KG1 (cell line): ENCODE results near the gene STK11IP.

Source experiments
- DNase-seq: peaks from one replicate; lab custom pipeline; 2025; lab: John Stamatoyannopoulos, UW

The STK11IP gene

GRCh38 chr2:219562049-219563020 is 35.3 kb upstream of the STK11IP start:
- no peak for DNase-seq

DNA sequence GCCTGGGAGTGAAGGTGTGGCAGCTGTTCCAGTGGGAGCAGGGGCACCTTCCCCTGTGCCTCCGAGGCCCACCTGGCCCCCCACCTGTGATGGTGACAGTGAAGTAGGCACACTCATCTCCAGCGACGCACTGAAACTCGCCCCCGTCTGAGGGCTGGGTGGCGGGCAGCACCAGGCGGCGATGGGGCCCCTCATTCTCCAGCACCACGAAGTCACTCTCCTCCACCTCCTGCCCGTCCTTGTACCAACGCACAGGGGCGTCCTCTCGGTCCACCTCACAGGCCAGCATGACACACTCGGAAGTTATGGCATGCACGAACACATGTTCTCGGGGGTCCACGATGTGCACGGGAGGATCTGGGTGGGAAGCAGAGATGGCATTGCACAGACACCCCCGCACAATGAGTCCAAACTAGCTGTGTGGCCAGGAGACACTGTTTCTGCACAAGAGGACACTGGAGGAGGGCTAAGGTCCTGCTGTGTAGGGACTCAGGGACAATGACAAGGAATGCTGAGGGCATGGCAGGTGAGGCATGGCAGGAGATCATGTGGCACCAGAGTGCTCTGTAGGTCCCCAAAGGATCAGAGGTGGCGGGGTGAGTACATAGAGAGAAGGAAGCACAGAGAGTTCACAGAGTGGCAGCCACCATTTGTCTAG is 34.3 kb upstream of the STK11IP start:
- DNase-seq = no peak

DNA sequence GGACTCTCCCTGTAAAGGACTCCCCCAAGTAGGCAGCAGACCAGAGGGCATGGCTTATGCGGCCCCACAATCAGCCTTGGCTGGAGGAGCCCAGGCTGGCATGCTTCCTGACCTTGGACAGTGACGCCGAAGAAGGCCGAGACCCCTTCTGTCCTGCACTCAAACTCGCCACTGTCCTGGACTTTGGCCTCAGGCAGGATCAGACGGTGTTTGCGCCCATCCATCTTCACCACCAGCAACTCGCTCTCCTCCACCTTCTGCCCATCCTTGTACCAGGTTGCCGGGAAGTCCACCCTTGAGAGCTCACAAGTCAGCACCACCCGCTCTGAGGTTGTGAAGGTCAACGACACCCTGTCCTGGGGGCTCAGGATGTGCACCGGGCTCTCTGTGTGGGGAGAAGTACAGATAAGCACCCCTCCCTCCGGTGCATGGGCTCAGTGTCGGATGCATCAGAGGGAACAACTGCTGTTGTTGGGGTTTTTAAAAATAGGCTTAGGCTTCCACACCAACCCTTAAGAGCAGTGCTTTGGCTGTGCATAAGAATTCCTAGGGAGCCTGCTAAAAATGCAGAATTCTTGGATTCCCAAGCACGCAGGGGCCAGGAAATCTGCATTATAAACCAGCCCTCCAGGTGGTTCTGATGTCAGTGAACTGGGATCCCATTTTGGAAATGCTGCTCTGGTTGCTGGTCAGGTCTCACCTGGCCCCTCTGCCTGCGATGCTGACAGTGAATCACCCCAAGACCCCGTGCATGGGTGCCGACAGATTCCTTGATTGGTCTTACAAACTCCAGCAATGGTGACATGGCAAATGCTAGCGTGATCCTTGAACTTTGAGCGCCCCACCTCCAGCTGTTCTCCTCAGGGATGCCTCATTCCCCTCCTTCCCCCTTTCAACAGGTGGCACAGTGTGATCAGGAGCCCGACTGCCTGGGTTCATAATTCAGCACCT is 32.3 kb upstream of the STK11IP start:
- DNase-seq = no peak

DNA sequence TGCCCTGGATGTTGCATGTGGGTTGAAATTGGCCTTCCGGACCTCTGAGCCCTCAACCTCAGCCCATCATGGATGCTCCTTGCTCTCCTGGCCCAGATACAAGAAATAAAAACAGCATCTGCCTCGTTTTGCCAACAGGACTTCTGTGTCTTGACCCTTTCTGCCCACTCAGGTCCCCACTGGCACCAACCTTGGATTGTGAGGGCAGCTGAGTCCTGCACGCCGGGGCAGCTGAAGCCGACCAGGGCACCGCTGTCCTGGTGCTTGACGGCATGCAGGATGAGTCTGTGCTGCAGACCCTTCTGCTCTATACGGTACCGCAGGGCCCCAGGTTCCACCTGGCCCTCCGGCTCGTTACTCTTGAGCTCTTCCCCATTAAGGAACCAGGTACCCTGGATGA is 31.0 kb upstream of the STK11IP start:
- no peak for DNase-seq

GRCh38 chr2:219567131-219567530 is 30.5 kb upstream of the STK11IP start:
- no peak for DNase-seq

GRCh38 chr2:219567791-219568361 is 29.8 kb upstream of the STK11IP start:
- DNase-seq = no peak

DNA sequence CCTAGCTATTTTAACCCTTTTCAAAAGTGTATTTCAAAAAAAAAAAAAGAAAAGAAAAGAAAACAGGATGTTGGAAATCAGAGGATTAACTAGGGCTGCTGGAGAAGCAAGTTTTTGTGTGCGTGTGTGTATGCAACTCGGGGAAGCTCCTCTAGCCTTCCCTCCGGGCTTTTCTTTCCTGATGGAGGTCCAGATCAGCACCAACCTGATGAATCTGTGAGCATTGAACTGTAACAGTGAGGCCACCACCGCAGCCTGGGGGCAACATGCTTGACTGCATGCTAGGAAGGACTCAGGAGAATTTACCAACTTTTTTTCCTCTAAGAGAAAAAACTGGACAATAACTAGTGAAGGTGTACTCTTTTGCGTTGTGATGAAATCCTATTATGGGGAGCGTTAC is 28.6 kb upstream of the STK11IP start:
- DNase-seq = no peak

GRCh38 chr2:219569635-219570034 is 28.0 kb upstream of the STK11IP start:
- no peak for DNase-seq

GRCh38 chr2:219570194-219570923 is 27.3 kb upstream of the STK11IP start:
- DNase-seq = no peak

DNA sequence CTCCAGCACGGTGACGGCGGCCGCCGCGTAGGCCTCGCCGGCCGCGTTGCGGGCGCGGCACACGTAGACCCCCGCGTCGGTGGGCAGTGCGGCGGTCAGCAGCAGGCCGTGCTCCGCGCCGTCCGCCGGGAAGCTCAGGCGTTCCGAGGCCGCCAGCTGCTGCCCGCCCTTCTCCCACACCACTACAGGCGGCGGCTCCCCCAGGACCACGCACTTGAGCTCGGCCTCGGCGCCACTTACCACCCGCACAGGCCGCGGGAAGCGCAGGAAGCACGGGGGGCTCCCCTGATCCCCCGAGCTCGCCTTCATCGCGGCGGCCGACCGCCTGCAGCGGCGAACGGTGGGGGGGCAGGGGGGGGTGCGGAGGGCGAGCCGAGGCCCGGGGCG is 26.7 kb upstream of the STK11IP start:
- DNase-seq = no peak

DNA sequence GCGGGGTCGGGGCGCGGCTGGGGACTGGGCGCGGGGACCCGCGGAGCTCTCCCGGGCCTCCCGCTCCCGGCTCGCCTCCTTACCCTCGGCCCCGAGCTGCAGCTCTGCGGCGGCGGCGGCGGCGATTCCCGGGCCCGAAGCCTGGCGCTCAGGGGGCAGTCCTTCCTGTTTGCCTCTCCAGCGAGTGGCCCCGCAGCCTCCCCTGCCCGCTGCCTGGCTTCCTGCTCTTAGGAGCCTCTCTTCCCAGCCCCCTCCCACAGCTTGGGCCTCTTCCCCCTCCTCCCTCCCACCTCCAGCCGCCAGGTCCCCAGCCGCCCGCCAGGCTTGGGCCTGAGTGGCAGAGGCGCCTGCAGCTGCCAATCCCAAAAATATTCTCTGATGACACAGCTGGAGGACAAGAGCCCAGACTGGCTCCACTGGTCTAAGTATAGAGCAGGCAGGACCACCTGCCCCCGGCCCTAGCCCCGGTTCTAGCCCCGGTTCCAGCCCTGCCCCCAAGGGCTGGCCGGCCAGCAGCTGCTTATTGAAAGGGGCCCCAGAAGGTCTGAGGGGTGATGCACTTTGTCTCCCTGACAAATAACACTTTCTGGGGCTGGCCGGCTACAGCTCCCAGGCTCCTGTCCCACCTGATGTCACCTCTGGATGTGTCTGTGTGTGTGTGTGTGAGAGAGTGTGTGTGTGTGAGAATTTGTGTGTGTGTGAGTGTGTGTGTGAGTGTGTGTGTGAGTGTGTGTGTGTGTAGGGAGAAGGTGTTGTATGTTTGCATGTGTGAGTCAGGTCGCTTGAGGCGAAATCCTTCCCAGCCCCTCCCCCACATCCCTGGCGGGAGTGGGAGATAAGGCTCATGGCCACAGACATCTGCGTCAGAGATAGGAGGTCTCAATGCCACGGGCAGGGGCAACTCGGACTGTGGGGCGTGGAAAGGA is 26.1 kb upstream of the STK11IP start, which contains the start of gene OBSL1:
OBSL1 (minus strand) TSS at position 229 of the 926 bp plus-strand sequence. CDS start 307 bp downstream, outside the sequence.
- DNase-seq = no peak

- no peak for DNase-seq
These were observed 25.2 kb upstream of the STK11IP start, which contains the start of gene INHA for GRCh38 chr2:219572237-219573001. TSS of gene INHA (plus strand) at chr2:219572310. CDS start at chr2:219572375, 65 bp downstream.

- no peak for DNase-seq
These were observed 24.5 kb upstream of the STK11IP start for GRCh38 chr2:219573166-219573565.

DNA sequence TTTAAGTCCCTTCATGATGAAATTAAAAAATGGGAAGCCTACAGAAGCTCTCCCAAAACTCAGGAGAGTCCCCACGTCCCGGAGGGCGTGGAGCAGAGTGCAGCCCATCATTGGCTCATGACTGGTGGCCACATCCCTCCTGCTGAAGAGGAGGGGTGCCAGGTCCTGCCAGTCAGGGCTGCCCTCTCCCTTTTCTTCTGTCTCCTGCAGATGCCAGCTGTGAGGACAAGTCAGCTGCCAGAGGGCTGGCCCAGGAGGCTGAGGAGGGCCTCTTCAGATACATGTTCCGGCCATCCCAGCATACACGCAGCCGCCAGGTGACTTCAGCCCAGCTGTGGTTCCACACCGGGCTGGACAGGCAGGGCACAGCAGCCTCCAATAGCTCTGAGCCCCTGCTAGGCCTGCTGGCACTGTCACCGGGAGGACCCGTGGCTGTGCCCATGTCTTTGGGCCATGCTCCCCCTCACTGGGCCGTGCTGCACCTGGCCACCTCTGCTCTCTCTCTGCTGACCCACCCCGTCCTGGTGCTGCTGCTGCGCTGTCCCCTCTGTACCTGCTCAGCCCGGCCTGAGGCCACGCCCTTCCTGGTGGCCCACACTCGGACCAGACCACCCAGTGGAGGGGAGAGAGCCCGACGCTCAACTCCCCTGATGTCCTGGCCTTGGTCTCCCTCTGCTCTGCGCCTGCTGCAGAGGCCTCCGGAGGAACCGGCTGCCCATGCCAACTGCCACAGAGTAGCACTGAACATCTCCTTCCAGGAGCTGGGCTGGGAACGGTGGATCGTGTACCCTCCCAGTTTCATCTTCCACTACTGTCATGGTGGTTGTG is 23.0 kb upstream of the STK11IP start:
- no peak for DNase-seq

DNA sequence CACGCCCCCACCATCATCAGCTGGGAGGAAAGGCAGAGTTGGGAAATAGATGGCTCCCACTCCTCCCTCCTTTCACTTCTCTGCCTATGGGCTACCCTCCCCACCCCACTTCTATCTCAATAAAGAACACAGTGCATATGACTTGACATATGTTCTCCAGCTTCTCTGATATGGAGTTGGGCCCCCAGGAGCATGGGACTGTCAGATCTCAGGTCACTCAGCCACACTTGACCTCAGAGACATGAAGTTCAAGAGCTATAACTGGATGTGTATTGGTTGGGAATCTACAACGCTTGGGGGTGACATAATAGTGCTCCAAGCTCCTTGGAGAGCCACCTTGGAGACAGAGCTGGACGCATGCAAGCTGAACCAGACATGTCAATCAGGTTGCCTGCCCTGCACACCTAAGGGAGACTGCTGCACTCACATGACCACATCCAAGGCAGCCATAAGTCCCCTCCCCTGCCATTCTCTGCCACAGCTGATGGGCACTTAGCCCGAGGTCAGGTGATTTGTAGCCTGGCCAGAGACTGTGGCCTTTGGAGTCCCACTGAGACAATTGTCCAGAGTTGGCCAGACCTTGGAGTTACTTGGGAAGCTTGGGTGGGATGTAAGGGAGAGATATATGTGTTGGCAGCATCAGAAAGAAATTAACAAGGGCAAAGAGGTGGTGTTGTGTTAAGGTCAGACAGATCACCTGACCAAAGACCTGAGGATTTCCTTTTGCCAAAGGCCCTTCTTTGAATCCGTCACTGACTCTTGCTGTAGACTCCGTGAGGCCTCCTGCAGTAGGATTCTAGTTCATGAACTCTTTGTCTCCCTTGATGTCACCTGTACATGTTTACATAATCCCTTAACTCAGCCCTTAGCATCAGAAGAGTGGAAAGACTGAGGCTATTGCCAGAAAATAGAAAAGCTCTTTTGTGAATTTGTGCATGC is 21.8 kb upstream of the STK11IP start:
- no peak for DNase-seq

DNA sequence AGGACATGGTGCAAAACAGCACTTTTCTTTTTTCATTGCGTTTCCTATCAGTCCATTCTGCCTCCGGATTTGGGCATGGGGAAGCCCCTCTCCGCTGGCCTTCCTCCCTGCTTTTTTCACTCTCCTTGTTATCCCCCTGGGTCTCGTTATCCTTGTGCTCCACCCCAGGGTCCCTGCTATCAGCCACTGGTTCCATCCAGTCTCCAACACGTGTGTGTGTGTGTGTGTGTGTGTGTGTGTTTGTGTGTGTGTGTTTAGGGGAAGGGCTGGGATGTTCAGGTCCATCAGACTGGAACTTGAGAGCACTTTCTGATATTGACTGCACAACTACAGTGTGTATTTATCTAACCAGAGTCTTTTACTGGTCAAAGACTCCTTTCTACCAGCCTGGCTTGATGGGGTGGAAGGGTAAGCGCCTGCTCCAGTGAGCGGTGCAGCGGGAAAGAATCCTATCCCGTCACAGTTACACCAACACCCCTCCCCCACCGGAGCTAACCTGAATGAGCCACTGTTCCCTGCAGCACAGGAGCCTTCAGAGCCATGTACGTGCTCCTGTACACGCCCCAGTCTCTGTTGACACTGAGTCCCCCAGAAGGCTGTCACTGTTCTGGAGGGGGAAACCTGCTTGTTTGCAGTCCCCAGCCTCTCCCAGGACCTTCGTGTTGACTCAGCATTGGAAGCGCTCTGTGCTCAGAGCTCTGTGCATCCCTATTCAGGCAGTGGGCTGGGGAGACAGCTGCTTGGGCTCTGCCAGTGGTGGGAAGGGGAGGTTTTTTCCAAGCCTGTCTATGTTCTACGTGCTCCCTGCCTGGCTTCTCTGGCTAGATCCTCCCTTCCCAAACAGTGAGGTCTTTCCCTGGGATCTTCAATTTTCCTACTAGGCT is 20.9 kb upstream of the STK11IP start:
- DNase-seq = no peak
